HepG2 (cell line): ENCODE data around the gene HS3ST3B1.

ENCODE experiments used
- CREB1 ChIP-seq, 2 experiments: fragments of 450-650 bp in 1 of 2; IDR thresholded peaks; 2 replicates each; pipeline ENCODE4 v1.6.1; 2016 to 2017; ENCODE audit warnings: control low read depth in 1 of 2, mild to moderate bottlenecking in 1 of 2, missing compliant biosample characterization in 1 of 2, missing genetic modification characterization in 1 of 2
- RBM22 ChIP-seq: fragments of 200-400 bp; formaldehyde crosslinking; optimal IDR thresholded peaks from 2 replicates; pipeline ENCODE3; 2017; ENCODE audit warnings: mild to moderate bottlenecking, low read length, moderate library complexity
- SP1 ChIP-seq, 2 experiments: fragments of 450-650 bp in 1 of 2; sonication (generic) in 1 of 2; formaldehyde crosslinking in 1 of 2; IDR thresholded peaks; 2 replicates each; pipeline versions ENCODE4 v1.4.0 to v1.6.1; 2016 to 2020; ENCODE audit warnings: missing genetic modification reagents in 1 of 2
- SP140L ChIP-seq: sonication (generic); formaldehyde crosslinking; IDR thresholded peaks from 2 replicates; pipeline ENCODE4 v1.4.0; 2020; ENCODE audit warnings: missing genetic modification reagents, borderline replicate concordance
- SRSF9 ChIP-seq: fragments of 200-400 bp; formaldehyde crosslinking; IDR thresholded peaks from 2 replicates; pipeline ENCODE4 v1.6.1; 2018; ENCODE audit warnings: borderline replicate concordance, mild to moderate bottlenecking, low read depth, low read length; ENCODE audit not compliant: insufficient read depth, poor library complexity, severe bottlenecking
- ZNF12 ChIP-seq: sonication (generic); formaldehyde crosslinking; IDR thresholded peaks from 2 replicates; pipeline ENCODE4 v1.5.0; 2020; ENCODE audit warnings: missing genetic modification reagents
- ZNF274 ChIP-seq: sonication (generic); formaldehyde crosslinking; IDR thresholded peaks from 2 replicates; pipeline ENCODE4 v1.5.1; 2020; ENCODE audit warnings: mild to moderate bottlenecking, missing genetic modification reagents
- ZNF281 ChIP-seq: sonication (generic); formaldehyde crosslinking; IDR thresholded peaks from 2 replicates; pipeline ENCODE4 v1.4.0; 2020; ENCODE audit warnings: missing genetic modification reagents, borderline replicate concordance
- ZNF292 ChIP-seq: sonication (generic); formaldehyde crosslinking; IDR thresholded peaks from 2 replicates; pipeline ENCODE4 v1.8.1; 2022; ENCODE audit warnings: mild to moderate bottlenecking, low read depth, missing genetic modification reagents, borderline replicate concordance
- ZNF639 ChIP-seq: conservative IDR thresholded peaks from 2 replicates; pipeline ENCODE4 v1.6.1; 2018; ENCODE audit warnings: missing genetic modification reagents
- TF ChIP-seq, protein P1 (sequence below): sonication (generic); formaldehyde crosslinking; IDR thresholded peaks from 2 replicates; pipeline ENCODE4 v1.4.0; 2020; ENCODE audit warnings: mild to moderate bottlenecking, missing genetic modification reagents

DNA sequence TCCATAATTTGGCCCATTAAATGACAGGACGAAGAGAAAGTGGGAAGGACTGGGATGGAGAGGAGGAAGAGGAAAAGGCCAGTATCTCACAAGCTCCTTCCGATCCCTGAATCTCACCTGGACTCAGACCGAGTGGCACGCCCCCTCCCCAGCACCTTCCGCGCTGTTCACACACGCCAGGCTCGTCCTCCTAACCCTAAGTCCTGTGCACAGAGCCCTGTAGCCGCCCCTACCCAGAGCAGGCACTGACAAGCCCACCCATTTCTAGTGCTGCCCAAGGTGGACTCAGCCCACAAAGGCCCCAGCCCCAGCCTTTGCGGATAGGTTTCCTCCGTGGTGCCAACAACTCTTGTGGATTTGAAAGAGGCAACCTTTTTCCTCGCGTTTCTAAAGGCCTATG lies 9.2 kb downstream of the HS3ST3B1 start:
- TF ChIP-seq ZNF12 (CRISPR knock-in tag) = no peak
- TF ChIP-seq ZNF292 (CRISPR knock-in tag) = no peak
- TF ChIP-seq SP140L (CRISPR knock-in tag) = no peak
- TF ChIP-seq CREB1 (IDR thresholded peaks at IDR 0.05) = no peak
- no peak for TF ChIP-seq CREB1 (CRISPR knock-in tag; IDR thresholded peaks at IDR 0.05)
- no peak for TF ChIP-seq ZNF281
- no peak for TF ChIP-seq RBM22
- TF ChIP-seq ZNF274 (CRISPR knock-in tag) = no peak
- no peak for TF ChIP-seq SP1 (IDR thresholded peaks at IDR 0.05)
- TF ChIP-seq SP1 (CRISPR knock-in tag; IDR thresholded peaks at IDR 0.05) = no peak
- TF ChIP-seq SRSF9 = no peak
- TF ChIP-seq ZNF639 (CRISPR knock-in tag) = no peak
- TF ChIP-seq, protein P1, sequence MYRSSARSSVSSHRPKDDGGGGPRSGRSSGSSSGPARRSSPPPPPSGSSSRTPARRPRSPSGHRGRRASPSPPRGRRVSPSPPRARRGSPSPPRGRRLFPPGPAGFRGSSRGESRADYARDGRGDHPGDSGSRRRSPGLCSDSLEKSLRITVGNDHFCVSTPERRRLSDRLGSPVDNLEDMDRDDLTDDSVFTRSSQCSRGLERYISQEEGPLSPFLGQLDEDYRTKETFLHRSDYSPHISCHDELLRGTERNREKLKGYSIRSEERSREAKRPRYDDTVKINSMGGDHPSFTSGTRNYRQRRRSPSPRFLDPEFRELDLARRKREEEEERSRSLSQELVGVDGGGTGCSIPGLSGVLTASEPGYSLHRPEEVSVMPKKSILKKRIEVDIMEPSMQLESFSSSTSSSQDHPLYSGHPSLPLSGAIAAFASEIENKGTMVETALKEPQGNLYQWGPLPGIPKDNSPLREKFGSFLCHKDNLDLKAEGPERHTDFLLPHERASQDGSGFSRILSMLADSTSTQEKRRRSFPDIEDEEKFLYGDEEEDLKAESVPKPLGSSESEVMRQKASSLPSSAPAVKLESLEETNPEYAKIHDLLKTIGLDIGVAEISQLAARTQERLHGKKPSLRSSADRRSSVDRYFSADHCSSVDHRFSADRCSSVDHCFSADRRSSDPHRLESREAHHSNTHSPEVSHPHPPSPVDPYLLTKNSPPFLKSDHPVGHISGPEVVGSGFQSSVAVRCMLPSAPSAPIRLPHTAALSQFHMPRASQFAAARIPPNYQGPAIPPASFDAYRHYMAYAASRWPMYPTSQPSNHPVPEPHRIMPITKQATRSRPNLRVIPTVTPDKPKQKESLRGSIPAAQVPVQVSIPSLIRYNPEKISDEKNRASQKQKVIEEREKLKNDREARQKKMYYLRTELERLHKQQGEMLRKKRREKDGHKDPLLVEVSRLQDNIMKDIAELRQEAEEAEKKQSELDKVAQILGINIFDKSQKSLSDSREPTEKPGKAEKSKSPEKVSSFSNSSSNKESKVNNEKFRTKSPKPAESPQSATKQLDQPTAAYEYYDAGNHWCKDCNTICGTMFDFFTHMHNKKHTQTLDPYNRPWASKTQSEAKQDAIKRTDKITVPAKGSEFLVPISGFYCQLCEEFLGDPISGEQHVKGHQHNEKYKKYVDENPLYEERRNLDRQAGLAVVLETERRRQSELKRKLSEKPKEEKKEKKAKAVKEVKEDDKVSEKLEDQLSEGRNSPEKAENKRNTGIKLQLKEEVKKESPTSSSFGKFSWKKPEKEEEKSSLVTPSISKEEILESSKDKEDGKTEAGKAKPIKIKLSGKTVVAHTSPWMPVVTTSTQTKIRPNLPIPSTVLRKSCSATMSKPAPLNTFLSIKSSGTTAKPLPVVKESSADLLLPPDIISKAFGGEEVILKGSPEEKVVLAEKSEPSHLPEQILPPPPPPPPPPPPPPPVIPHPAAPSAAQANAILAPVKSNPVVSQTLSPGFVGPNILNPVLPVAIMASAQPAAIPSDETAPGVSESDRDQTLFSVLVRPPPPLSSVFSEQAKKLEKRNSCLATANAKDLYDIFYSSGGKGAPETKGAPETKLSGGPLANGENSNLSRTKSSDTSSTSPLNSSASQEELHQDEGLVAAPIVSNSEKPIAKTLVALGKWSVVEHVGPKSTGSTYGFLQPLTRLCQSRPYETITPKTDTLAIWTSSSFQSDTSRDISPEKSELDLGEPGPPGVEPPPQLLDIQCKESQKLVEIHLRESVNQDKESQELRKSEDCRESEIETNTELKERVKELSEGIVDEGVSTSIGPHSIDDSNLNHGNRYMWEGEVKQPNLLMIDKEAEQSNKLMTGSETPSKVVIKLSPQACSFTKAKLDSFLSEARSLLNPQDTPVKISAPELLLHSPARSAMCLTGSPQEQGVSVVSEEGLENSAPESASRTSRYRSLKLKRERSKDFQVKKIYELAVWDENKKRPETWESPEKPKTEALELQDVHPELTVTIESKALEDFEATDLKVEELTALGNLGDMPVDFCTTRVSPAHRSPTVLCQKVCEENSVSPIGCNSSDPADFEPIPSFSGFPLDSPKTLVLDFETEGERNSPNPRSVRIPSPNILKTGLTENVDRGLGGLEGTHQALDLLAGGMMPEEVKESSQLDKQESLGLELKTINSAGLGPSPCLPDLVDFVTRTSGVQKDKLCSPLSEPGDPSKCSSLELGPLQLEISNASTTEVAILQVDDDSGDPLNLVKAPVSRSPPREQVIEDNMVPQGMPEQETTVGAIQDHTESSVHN (CRISPR knock-in tag) = no peak
